ENCODE measurements around the gene DIAPH2. TPM values are rescaled to one million over a fixed set of nuclear protein-coding genes. Genes with fewer than 3 reads are reported as not detected.

DIAPH2 gene
- total and polyA plus RNA-seq, 12 donors: 1.8 to 13.6 (median 10.1) TPM

DNA sequence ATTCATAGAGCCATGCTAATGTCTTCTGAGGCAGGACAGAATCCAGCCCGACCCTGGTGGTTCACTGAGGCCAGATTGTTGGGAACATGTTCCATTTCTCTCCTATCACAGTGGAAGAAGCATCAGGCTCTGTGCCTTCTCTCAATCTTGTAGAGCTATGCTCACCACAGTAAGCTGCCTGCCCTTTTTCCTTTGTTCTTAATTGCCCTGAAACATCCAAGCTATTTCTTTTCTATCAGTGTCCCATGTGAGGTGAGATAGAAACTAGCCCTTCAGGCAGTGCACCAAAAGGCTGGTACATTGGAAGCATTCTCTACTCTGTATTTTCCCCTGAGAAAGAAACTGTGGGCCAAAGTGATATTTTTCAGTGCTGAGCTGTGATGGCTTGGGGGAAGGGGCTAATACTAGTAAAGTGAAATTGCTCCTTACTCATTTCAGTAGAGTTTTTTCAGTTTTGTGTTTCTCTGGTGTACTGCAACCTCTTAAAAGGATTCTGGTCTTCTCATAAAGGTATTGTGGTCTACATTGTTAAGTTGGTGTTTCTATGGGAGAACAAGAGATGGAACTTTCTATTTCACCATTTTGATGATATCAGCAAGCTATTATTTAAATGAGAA, 810.2 kb downstream of the DIAPH2 start:
- no peaks in the 10 kb centered on the region for H3K36me3 ChIP-seq
- peaks cover 0 to 13% (median 0%) of the 10 kb centered on the region in 11 donors for H3K9me3 ChIP-seq
- peaks cover 0 to 7% (median 0%) of the 10 kb centered on the region in 7 donors for H3K27me3 ChIP-seq
- no peak overlapping the region for H3K4me3 ChIP-seq
- no peak overlapping the region for H3K27ac ChIP-seq
- ATAC-seq (no peak), DNase-seq (no peak)
- intact Hi-C loops (cut with DNase I): no loop called here
- no peak for TF ChIP-seq CTCF (IDR thresholded peaks at IDR 0.05)
- no peaks in the 10 kb centered on the region for H3K4me1 ChIP-seq
- WGBS, 2 donors: 90 to 91% methylated on average over 1 of the region's 1 CpG

GRCh38 chrX:97498093-97498492, 813.5 kb downstream of the DIAPH2 start:
- intact Hi-C loops (cut with DNase I): no loop called here
- no peak overlapping the region for H3K27ac ChIP-seq
- no peak for ATAC-seq
- no peaks in the 10 kb centered on the region for H3K36me3 ChIP-seq
- WGBS, 2 donors: 55 to 72% methylated on average over 2 of the region's 2 CpGs
- DNase-seq: no peak
- peaks cover 0 to 7% (median 0%) of the 10 kb centered on the region in 11 donors for H3K9me3 ChIP-seq
- H3K4me1 ChIP-seq: no peaks in the 10 kb centered on the region
- no peak overlapping the region for H3K4me3 ChIP-seq
- no peak for TF ChIP-seq CTCF (IDR thresholded peaks at IDR 0.05)
- no peaks in the 10 kb centered on the region for H3K27me3 ChIP-seq

DNA sequence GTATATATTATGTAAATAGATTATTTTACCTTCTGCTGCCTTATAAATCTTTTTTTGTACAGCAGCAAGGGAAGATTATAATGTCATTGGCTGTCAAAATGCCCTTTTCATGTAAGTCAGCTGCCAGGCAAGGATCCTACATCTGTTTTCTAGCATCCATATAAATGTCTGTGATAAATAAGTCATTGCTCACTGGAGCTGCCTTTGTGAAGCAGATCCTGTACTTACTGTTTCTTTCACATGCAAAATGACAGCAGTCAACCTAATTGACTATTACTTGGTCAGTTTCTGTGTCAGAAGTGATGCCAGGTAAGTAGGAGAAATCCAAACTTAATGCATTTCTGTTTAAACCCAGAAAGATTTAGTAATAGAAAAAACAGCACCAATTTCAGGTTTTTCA, 819.8 kb downstream of the DIAPH2 start:
- TF ChIP-seq CTCF (IDR thresholded peaks at IDR 0.05): no peak
- ATAC-seq (no peak), DNase-seq (no peak)
- Histone ChIP-seq H3K9me3 (peaks cover 0 to 3% (median 0%) of the 10 kb centered on the region in 11 donors), H3K27me3 (no peaks in the 10 kb centered on the region), H3K27ac (no peak overlapping the region), H3K4me3 (no peak overlapping the region), H3K4me1 (no peaks in the 10 kb centered on the region), H3K36me3 (no peaks in the 10 kb centered on the region)
- intact Hi-C loops (cut with DNase I): no loop called here

- Histone ChIP-seq H3K27me3 (no peaks in the 10 kb centered on the region), H3K4me1 (no peaks in the 10 kb centered on the region), H3K36me3 (no peaks in the 10 kb centered on the region), H3K4me3 (no peak overlapping the region), H3K9me3 (no peaks in the 10 kb centered on the region), H3K27ac (no peak overlapping the region)
- DNase-seq (no peak), ATAC-seq (no peak)
- intact Hi-C loops (cut with DNase I): no loop called here
- TF ChIP-seq CTCF (IDR thresholded peaks at IDR 0.05): no peak
- WGBS, 2 donors: 92 to 94% methylated on average over 2 of the region's 2 CpGs
Measured at GRCh38 chrX:97517763-97518162, 833.1 kb downstream of the DIAPH2 start.

Data from heart right ventricle (tissue), 16 donors.